Stimulated activated CD8-positive, alpha-beta memory T cell treated with anti-CD3 and anti-CD28 coated beads, Interleukin-2, amount 100 ng/mL, for 48 hours (primary cell): ENCODE measurements around the gene NEK4.

Experiments
- DNase-seq, 2 donors: peaks; one replicate each; pipeline ENCODE4 v3.0.0-alpha.2; 2020; ENCODE audit warnings: low read depth in 2 of 2

Gene NEK4

DNA sequence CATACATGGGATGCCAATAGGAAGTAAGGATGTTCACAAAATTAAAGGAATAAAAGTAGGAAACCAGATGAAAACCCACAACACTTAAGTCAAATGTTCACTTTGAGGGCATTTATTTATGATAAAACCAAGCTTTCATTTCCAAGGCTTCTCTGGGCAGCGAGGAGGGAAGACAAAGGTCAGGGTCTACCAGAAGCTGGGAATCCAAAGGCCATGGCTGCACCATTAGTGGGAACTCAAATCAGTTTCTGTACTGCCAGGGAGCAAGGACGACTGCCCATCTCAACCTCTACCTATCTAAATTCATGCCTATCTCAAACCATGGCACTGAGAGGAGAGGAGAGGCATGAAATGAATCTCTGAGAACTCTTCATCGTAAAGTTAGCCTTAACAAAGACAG, 107.6 kb downstream of the NEK4 start:
- no peak for DNase-seq

DNA sequence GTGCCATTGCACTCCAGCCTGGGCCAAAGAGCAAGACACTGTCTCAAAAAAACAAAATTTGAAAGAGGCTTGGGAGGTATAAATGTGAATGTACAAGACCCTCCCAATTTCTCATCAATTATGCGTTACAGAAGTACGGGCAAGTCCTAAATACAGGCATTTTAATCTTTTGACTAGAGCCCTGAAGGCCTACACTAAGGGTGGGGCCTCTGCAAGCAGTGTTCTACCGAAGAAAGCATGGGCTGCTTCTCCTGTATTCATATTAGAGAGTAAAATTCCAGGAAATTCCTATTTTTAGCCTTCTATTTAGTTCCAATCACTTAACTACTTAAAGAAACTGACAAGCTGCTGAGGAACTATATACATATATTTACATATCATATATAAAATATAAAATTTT, 110.7 kb downstream of the NEK4 start:
- no peak for DNase-seq
